PC-9 (cell line): ENCODE data around the gene SAMD14. TPM values are rescaled to one million over a fixed set of nuclear protein-coding genes. Genes with fewer than 3 reads are reported as not detected.
A peak's percentile ranks its signal among the peaks of the same experiment; 100 is the strongest.

Experiments
- BruUV-seq: library from RNA; stranded (reverse); fragments of 400-500 nt; replicated peaks from 2 replicates; lab custom pipeline; 2021; lab: Mats Ljungman, UMichigan
- CTCF ChIA-PET: fragments of 300-600 bp; sonication (Branson Sonifier 250); formaldehyde crosslinking; loops from one replicate; lab custom pipeline; 2022; ENCODE audit warnings: antibody characterized with exemption; lab: Charles Lee
- POLR2A ChIA-PET: fragments of 300-600 bp; sonication (Branson Sonifier 250); formaldehyde crosslinking; loops from one replicate; lab custom pipeline; 2022; ENCODE audit warnings: antibody characterized with exemption; ENCODE audit not compliant: unreplicated experiment; lab: Charles Lee
- DNase-seq, 2 experiments: peaks; one replicate each; pipeline versions ENCODE4 v3.0.0 to v3.0.0-alpha.2; 2015 to 2022; ENCODE audit warnings: mixed read lengths in 1 of 2
- H2AFZ ChIP-seq: fragments of 200-600 bp; sonication (generic); 2 replicates; pipeline ENCODE4 v1.8.1; 2017; ENCODE audit warnings: antibody characterized with exemption
- H3F3A ChIP-seq: fragments of 200-600 bp; sonication (generic); 2 replicates; pipeline ENCODE4 v1.8.1; 2017; ENCODE audit warnings: antibody characterized with exemption, mild to moderate bottlenecking, low read depth; ENCODE audit not compliant: insufficient read depth
- H3K27ac ChIP-seq: fragments of 200-600 bp; sonication (generic); 2 replicates; pipeline ENCODE4 v1.6.1; 2016; ENCODE audit warnings: mixed run types
- H3K27me3 ChIP-seq: fragments of 200-600 bp; sonication (generic); 2 replicates; pipeline ENCODE4 v1.6.1; 2016; ENCODE audit warnings: low read depth, mixed run types; ENCODE audit not compliant: insufficient read depth
- H3K36me3 ChIP-seq: fragments of 200-600 bp; sonication (generic); 2 replicates; pipeline ENCODE4 v1.6.1; 2016; ENCODE audit warnings: low read depth, mixed run types
- H3K4me1 ChIP-seq: fragments of 200-600 bp; sonication (generic); replicated peaks from 2 replicates; pipeline ENCODE4 v1.6.1; 2016; ENCODE audit warnings: mixed run types; ENCODE audit not compliant: insufficient read depth
- H3K4me2 ChIP-seq: fragments of 200-600 bp; sonication (generic); 2 replicates; pipeline ENCODE4 v1.6.1; 2017; ENCODE audit warnings: mixed run types
- H3K4me3 ChIP-seq: fragments of 200-600 bp; sonication (generic); 2 replicates; pipeline ENCODE4 v1.6.1; 2016; ENCODE audit warnings: mixed run types
- H3K79me2 ChIP-seq: fragments of 200-600 bp; sonication (generic); 2 replicates; pipeline ENCODE4 v1.6.1; 2017; ENCODE audit warnings: low read depth, mixed run types
- H3K9me2 ChIP-seq: fragments of 200-600 bp; sonication (generic); 2 replicates; pipeline ENCODE4 v1.8.1; 2017; ENCODE audit warnings: mild to moderate bottlenecking; ENCODE audit not compliant: insufficient read depth
- H3K9me3 ChIP-seq: fragments of 200-600 bp; sonication (generic); 2 replicates; pipeline ENCODE4 v1.8.1; 2016; ENCODE audit warnings: low read depth; ENCODE audit not compliant: insufficient read depth
- H4K20me1 ChIP-seq: fragments of 200-600 bp; sonication (generic); 2 replicates; pipeline ENCODE4 v1.8.1; 2017; ENCODE audit not compliant: insufficient read depth
- CTCF ChIP-seq: fragments of 200-600 bp; sonication (generic); conservative IDR thresholded peaks from 2 replicates; pipeline ENCODE4 v1.6.1; 2017; ENCODE audit warnings: mixed run types, antibody characterized with exemption, mild to moderate bottlenecking, moderate library complexity
- EZH2 ChIP-seq: fragments of 200-600 bp; sonication (generic); IDR thresholded peaks from 2 replicates; pipeline ENCODE4 v1.8.0; 2017; ENCODE audit warnings: antibody characterized with exemption, low read depth
- intact Hi-C: fragments of 100-400 bp; cut with micrococcal nuclease; formaldehyde crosslinking; loops from one replicate; pipeline ENCODE4 v1.10.0; 2022; ENCODE audit not compliant: unreplicated experiment
- total RNA-seq: library from RNA; stranded (reverse); gene quantifications from 2 replicates; pipeline ENCODE4 v1.2.3, GENCODE V29; 2021

The SAMD14 gene
- total RNA-seq, 1 experiment from 2014 or later = 0.17 TPM

GRCh38 chr17:50143461-50144176 lies 13.7 kb upstream of the SAMD14 start:
- peaks cover 40% of the 10 kb centered on the region for H3K36me3 ChIP-seq
- CTCF ChIA-PET = no interaction called here

GRCh38 chr17:50141745-50142110 lies 11.8 kb upstream of the SAMD14 start:
- intact Hi-C loops = loop anchor here (2.0 kb wide), 1 partner anchor 19 kb away; no protein-coding TSS in a partner anchor
- DNase-seq = no peak
- ChIA-PET POLR2A (no interaction called here), CTCF (no interaction called here)
- H3K36me3 ChIP-seq = peaks cover 46% of the 10 kb centered on the region
- H3K27ac ChIP-seq = no peak overlapping the region
- H3K79me2 ChIP-seq = peaks cover 18% of the 10 kb centered on the region
- BruUV-seq = no TSS peak
- peaks cover 18% of the 10 kb centered on the region for H3F3A ChIP-seq
- H3K9me3 ChIP-seq = no peaks in the 10 kb centered on the region
- H3K4me2 ChIP-seq = no peak overlapping the region
- H3K4me3 ChIP-seq = no peak overlapping the region
- no peaks in the 10 kb centered on the region for H3K9me2 ChIP-seq
- no peak overlapping the region for H2AFZ ChIP-seq
- H3K27me3 ChIP-seq = no peaks in the 10 kb centered on the region
- peaks cover 29% of the 10 kb centered on the region for H3K4me1 ChIP-seq
- TF ChIP-seq CTCF = no peak
- TF ChIP-seq EZH2 = no peak
- H4K20me1 ChIP-seq = peaks cover 46% of the 10 kb centered on the region

More at GRCh38 chr17:50143461-50144176, 13.7 kb upstream of the SAMD14 start:
- BruUV-seq = no TSS peak
- POLR2A ChIA-PET = no interaction called here
- H3K4me2 ChIP-seq = peak overlapping the region; percentile 95; the same call in 1 of the 2 replicates
- H3K4me1 ChIP-seq = peaks cover 48% of the 10 kb centered on the region
- H3F3A ChIP-seq = peaks cover 25% of the 10 kb centered on the region
- H3K9me2 ChIP-seq = no peaks in the 10 kb centered on the region
- intact Hi-C loops = loop anchor here (2.0 kb wide), 1 partner anchor 49 kb away; the partner anchor contains the start of gene PDK2
- DNase-seq = no peak
- no peak for TF ChIP-seq EZH2
- TF ChIP-seq CTCF = no peak
- H3K9me3 ChIP-seq = no peaks in the 10 kb centered on the region
- no peak overlapping the region for H2AFZ ChIP-seq
- no peak overlapping the region for H3K27ac ChIP-seq
- no peak overlapping the region for H3K4me3 ChIP-seq
- peaks cover 65% of the 10 kb centered on the region for H4K20me1 ChIP-seq
- no peaks in the 10 kb centered on the region for H3K27me3 ChIP-seq
- H3K79me2 ChIP-seq = peaks cover 37% of the 10 kb centered on the region

GRCh38 chr17:50141026-50141744 lies 11.2 kb upstream of the SAMD14 start:
- intact Hi-C loops = loop anchor here (2.0 kb wide), 1 partner anchor 20 kb away; no protein-coding TSS in a partner anchor
- Histone ChIP-seq H3K79me2 (peaks cover 13% of the 10 kb centered on the region), H2AFZ (no peak overlapping the region), H3K4me3 (no peak overlapping the region), H3K27me3 (no peaks in the 10 kb centered on the region), H3K4me1 (peaks cover 24% of the 10 kb centered on the region), H3F3A (peaks cover 16% of the 10 kb centered on the region), H4K20me1 (peaks cover 41% of the 10 kb centered on the region), H3K27ac (no peak overlapping the region), H3K36me3 (peaks cover 45% of the 10 kb centered on the region), H3K9me3 (no peaks in the 10 kb centered on the region), H3K4me2 (no peak overlapping the region), H3K9me2 (no peaks in the 10 kb centered on the region)
- ChIA-PET POLR2A (interaction anchor here (0.6 to 0.7 kb wide), 2 partner anchors 275 to 804 kb away, joined by 3 to 4 read pairs; no protein-coding TSS in a partner anchor), CTCF (interaction anchor here (0.8 kb wide), 1 partner anchor 9 kb away, joined by 8 read pairs; no protein-coding TSS in a partner anchor)
- no TSS peak for BruUV-seq
- TF ChIP-seq CTCF (0 out of 2 replicates have a peak, but pooled peaks have one; percentile 9), EZH2 (no peak)
- DNase-seq = no peak
